ENCODE results near the gene BRINP2. TPM values are rescaled to one million over a fixed set of nuclear protein-coding genes. Genes with fewer than 3 reads are reported as not detected.

Gene BRINP2
- total RNA-seq, 2 donors from 2014 or later, result not detected

- Histone ChIP-seq H3K4me1 (ENCODE audit: control insufficient read depth, insufficient read depth, low read length) (no peaks in the 10 kb centered on the region), H3K9me3 (ENCODE audit: control insufficient read depth, low read length) (peaks cover 8% of the 10 kb centered on the region), H3K4me3 (ENCODE audit: low read length) (no peak overlapping the region), H3K9ac (ENCODE audit: extremely low read depth, low read length, poor library complexity, severe bottlenecking) (no peak overlapping the region), H3K27ac (ENCODE audit: low read depth, low read length) (no peak overlapping the region), H3K36me3 (ENCODE audit: control insufficient read depth, insufficient read depth, low read length) (no peaks in the 10 kb centered on the region), H3K27me3 (ENCODE audit: control insufficient read depth, insufficient read depth, low read length, poor library complexity, severe bottlenecking) (peaks cover 94% of the 10 kb centered on the region)
- Mint-ChIP-seq H3K36me3 (ENCODE audit: low read depth) (no peaks in the 10 kb centered on the region), H3K4me3 (no peak overlapping the region), H3K27me3 (ENCODE audit: insufficient read depth) (peaks cover 92% of the 10 kb centered on the region), H3K4me1 (peaks cover 3% of the 10 kb centered on the region), H3K9me3 (peaks cover 4% of the 10 kb centered on the region), H3K27ac (no peak overlapping the region)
- TF ChIP-seq, protein P1, sequence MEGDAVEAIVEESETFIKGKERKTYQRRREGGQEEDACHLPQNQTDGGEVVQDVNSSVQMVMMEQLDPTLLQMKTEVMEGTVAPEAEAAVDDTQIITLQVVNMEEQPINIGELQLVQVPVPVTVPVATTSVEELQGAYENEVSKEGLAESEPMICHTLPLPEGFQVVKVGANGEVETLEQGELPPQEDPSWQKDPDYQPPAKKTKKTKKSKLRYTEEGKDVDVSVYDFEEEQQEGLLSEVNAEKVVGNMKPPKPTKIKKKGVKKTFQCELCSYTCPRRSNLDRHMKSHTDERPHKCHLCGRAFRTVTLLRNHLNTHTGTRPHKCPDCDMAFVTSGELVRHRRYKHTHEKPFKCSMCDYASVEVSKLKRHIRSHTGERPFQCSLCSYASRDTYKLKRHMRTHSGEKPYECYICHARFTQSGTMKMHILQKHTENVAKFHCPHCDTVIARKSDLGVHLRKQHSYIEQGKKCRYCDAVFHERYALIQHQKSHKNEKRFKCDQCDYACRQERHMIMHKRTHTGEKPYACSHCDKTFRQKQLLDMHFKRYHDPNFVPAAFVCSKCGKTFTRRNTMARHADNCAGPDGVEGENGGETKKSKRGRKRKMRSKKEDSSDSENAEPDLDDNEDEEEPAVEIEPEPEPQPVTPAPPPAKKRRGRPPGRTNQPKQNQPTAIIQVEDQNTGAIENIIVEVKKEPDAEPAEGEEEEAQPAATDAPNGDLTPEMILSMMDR (conservative IDR thresholded peaks at IDR 0.05), result no peak
- no peak for DNase-seq
- 100% methylated on average over 1 of the region's 1 CpG; no CpG with 5 or more reads in 1 of the 2 experiments for WGBS, 2 experiments (ENCODE audit: insufficient coverage in 1 of 2, insufficient read length in 1 of 2)
These were observed 129.7 kb downstream of the BRINP2 start for GRCh38 chr1:177300431-177300830.

DNA sequence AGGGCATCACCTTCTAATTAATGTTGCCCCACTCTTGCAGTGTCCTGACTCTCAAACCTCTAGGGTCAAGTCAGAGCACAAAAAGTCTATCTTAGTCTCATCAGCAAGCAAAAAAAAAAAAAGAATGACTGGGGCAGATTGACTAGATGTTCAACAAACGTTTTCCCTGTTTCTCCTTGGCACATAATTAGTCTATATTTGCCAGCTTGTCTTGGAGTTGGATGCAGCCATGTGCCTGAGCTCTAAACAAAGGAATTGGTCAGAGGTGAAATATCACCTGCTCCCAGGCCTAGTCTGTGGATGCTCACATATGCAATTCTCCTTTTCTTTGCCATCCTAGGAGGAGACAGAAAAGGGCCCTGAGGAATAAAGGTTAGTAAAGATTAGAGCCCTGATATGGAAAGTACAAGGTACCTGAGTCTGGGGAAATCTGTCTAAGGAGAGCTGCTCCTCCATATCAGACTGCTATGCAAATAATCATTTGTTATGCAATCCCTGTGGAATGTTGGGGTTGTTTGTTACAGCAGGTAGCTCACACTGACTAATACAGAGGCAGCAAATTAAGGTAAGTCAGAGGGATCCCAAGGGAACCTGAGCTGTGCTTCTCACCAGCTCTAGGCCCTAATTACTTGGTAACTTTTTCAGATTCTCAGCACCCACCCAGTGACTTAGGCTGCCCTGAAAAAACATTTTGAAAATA, 130.8 kb downstream of the BRINP2 start:
- Histone ChIP-seq H3K4me3 (ENCODE audit: low read length) (no peak overlapping the region), H3K27ac (ENCODE audit: low read depth, low read length) (no peak overlapping the region), H3K9ac (ENCODE audit: extremely low read depth, low read length, poor library complexity, severe bottlenecking) (no peak overlapping the region), H3K4me1 (ENCODE audit: control insufficient read depth, insufficient read depth, low read length) (no peaks in the 10 kb centered on the region), H3K27me3 (ENCODE audit: control insufficient read depth, insufficient read depth, low read length, poor library complexity, severe bottlenecking) (peaks cover 94% of the 10 kb centered on the region), H3K9me3 (ENCODE audit: control insufficient read depth, low read length) (peaks cover 8% of the 10 kb centered on the region), H3K36me3 (ENCODE audit: control insufficient read depth, insufficient read depth, low read length) (no peaks in the 10 kb centered on the region)
- no peaks in the 10 kb centered on the region for H3K9me3 Mint-ChIP-seq
- H3K4me3 Mint-ChIP-seq, result no peak overlapping the region
- TF ChIP-seq, protein P1 (conservative IDR thresholded peaks at IDR 0.05), result no peak
- peaks cover 94% of the 10 kb centered on the region for H3K27me3 Mint-ChIP-seq (ENCODE audit: insufficient read depth)
- H3K27ac Mint-ChIP-seq, result no peak overlapping the region
- H3K4me1 Mint-ChIP-seq, result peaks cover 10% of the 10 kb centered on the region
- WGBS, 2 experiments (ENCODE audit: insufficient coverage in 1 of 2, insufficient read length in 1 of 2), result 33 to 83% methylated on average over 1 of the region's 1 CpG
- DNase-seq, result no peak
- no peaks in the 10 kb centered on the region for H3K36me3 Mint-ChIP-seq (ENCODE audit: low read depth)

DNA sequence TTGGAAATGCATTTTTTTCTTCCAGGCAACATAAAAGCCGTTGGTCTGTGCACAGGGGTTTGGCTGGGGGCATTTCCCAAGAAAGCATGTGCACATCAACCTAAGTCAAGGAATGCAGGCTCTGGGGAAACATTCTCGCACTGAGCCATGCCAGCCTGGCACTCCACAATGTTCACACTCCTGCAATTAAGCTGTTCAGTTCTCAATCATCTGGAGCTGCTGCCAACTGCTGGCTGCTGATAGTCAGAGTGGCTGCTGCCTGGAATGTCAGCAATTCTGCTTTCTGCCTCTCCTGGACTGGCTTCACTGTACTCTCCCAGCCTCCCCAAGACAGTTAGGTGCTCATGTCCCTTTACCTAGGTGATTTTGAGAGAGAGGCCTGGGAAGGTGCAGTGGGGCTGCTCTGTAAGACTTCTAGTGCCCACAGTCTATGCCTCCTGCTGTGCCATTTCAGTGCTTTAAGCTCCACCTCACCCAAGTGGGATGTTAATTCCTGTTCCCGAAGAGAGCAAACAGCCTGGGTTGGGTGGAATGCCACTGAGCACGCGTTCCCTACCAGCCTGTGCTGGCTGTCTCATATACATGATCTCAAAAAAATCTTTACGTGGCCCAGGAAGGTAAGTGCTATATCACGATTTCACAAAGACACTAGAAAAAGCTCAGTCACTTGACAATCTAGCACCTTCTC, 131.7 kb downstream of the BRINP2 start:
- no peak overlapping the region for H3K9ac ChIP-seq (ENCODE audit: extremely low read depth, low read length, poor library complexity, severe bottlenecking)
- Mint-ChIP-seq H3K36me3 (ENCODE audit: low read depth) (no peaks in the 10 kb centered on the region), H3K27ac (no peak overlapping the region)

More for the DNA sequence above, 131.7 kb downstream of the BRINP2 start:
- peaks cover 10% of the 10 kb centered on the region for H3K4me1 Mint-ChIP-seq
- peak; percentile 53 for DNase-seq
- H3K9me3 Mint-ChIP-seq, result no peaks in the 10 kb centered on the region
- H3K27me3 Mint-ChIP-seq (ENCODE audit: insufficient read depth), result peaks cover 96% of the 10 kb centered on the region
- H3K27me3 ChIP-seq (ENCODE audit: control insufficient read depth, insufficient read depth, low read length, poor library complexity, severe bottlenecking), result peaks cover 94% of the 10 kb centered on the region
- no peak overlapping the region for H3K4me3 ChIP-seq (ENCODE audit: low read length)
- H3K36me3 ChIP-seq (ENCODE audit: control insufficient read depth, insufficient read depth, low read length), result no peaks in the 10 kb centered on the region
- no peak overlapping the region for H3K4me3 Mint-ChIP-seq
- H3K4me1 ChIP-seq (ENCODE audit: control insufficient read depth, insufficient read depth, low read length), result no peaks in the 10 kb centered on the region
- 88% methylated on average over 7 of the region's 7 CpGs for WGBS, 2 experiments (ENCODE audit: insufficient coverage in 1 of 2, insufficient read length in 1 of 2)
- H3K27ac ChIP-seq (ENCODE audit: low read depth, low read length), result no peak overlapping the region
- TF ChIP-seq, protein P1 (conservative IDR thresholded peaks at IDR 0.05), result no peak
- H3K9me3 ChIP-seq (ENCODE audit: control insufficient read depth, low read length), result peaks cover 8% of the 10 kb centered on the region
